Measurements from ENCODE around the gene SFTPD.

- TF ChIP-seq POLR2A (IDR thresholded peaks at IDR 0.05) (no peak), CTCF (IDR thresholded peaks at IDR 0.05) (no peak), POLR2AphosphoS5 (IDR thresholded peaks at IDR 0.05) (no peak), EP300 (IDR thresholded peaks at IDR 0.05) (no peak)
Observed at GRCh38 chr10:79937701-79938151, 11.2 kb downstream of the SFTPD start.
